Activated CD4-positive, alpha-beta T cell treated with anti-CD3 and anti-CD28 coated beads, Interleukin-10, Interleukin-2, amounts not matched to agents 100 ng/mL and 50 ng/mL, durations not matched to agents 16 hours and 8 hours (primary cell): Measurements from ENCODE around the gene WDFY2.
A peak's percentile ranks its signal among the peaks of the same experiment; 100 is the strongest.

ENCODE experiments used
- DNase-seq: peaks from one replicate; pipeline ENCODE4 v3.0.0-alpha.2; 2020

The WDFY2 gene

GRCh38 chr13:51717786-51718398 is 133.6 kb downstream of the WDFY2 start:
- no peak for DNase-seq

GRCh38 chr13:51719394-51719793 is 135.1 kb downstream of the WDFY2 start:
- DNase-seq: no peak

DNA sequence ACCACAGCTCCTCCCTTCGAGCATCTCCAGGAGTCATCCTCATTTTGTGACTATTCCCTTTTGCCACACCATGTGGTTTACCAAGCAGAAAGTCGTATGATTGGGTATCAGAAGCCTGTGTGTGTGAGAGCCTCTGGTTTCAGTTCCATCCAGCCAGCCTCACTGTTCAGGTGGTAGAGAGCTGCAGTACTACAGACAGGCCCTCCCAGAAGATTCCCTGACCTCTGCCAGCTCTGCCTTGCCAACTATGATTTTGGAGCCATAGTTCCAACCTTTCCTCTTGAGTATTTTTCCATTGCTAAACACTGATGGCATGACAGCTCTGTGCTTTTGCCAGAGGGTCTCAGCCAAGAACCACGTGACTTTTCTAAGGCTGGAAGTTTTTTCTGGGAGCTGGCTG is 137.2 kb downstream of the WDFY2 start:
- no peak for DNase-seq

- DNase-seq: no peak
Observed at GRCh38 chr13:51723529-51723928, 139.3 kb downstream of the WDFY2 start.

GRCh38 chr13:51724721-51725120 is 140.5 kb downstream of the WDFY2 start:
- no peak for DNase-seq

DNA sequence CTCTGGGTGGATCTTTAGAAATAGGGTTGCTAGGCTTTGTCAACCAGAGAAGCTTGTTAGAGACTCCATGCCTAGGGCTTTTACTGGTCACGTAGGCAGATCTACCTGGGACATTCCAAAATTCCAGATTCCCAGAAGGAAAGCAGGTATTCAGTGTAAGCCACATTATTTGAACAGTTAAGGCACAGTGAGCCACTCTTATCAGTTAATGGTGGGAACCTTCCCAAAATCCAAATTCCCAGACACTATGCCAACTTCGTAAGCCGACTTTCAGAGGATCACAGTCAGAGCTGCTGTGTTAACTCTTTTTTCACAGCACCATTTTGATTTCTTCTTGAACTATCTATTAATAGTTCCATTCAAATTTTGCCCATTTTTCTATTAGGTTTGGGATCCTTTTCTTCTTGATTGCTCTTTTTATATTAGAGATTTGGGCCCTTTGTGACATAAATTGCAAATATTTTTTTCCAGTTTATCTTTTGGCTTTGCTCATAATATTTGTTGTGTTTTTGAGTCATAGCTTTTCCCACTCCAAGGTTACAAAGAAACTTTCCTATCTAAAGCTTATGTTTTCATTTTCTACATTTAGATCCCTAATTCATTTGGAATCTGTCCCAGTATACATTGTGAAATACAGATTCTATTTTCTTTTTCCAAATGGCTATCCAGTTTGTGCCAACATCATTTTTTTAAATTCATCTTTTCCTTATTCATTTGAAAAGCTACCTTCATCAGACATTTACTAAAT is 142.4 kb downstream of the WDFY2 start:
- DNase-seq: no peak

DNA sequence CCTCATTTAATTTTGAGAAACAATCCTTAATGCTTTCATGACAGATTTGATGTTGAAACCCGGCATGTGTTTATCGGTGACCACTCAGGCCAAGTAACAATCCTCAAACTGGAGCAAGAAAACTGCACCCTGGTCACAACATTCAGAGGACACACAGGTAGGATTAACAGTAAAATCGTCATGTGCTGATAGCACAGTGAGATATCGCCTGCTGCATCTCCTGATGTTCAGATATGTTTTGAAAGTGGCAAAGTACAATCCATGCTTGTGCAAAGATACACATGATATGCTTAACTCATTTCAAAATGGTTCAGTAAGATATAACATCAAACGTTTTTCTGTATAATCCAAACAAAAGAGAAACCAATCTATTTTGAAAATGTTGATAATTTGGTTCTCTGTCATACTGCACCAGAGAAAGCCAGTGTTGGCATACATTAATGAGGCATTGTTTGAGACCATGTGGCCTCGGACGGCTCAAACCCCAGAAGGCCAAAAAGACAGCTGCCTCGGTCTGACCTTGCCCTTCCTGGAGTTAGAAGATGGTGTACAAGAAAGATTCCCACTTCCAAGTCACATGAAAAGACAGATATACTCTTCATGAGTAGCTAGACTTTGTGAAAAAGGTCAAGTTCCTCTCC is 143.5 kb downstream of the WDFY2 start:
- no peak for DNase-seq

DNA sequence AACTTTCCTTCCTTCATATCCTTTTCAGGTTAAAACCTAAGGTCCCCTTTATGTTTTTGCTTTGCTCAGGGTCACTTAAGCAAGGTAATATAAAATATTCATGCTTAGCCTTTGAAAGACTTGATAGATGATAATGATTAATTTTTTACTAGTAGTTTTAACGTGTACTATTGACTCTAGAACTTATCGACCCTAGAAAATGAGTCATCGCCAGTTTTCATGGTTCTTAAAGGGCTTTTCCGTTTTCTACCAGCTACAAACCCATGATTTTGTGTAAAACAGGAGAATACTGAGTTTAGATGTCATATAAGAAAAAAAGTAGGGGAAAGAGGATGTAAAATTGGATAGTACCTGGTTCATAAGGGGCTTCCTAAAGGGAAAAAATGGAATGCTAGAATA is 144.0 kb downstream of the WDFY2 start:
- DNase-seq: peak; percentile 53

DNA sequence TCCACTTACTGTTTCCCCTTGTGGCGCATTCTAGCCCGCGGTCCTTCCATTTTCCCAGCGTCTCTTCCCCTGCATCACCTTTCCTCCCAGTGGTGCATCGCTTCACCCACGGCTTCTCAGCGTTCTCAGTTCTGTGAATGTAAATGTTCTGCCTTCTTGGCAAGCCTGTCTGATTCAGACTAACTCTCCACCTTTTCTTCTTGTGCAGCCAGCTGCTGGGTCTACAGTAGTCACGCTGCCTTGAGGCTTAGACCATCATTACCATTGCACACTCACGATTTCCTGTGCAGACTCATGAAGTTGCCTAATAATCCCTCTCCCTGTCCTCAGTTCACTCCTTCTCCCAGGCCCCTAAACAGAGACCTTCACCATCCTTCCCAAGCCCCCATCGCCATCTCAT is 144.7 kb downstream of the WDFY2 start:
- DNase-seq: peak; percentile 53

- peak; percentile 75 for DNase-seq
Observed at GRCh38 chr13:51729866-51730553, 145.7 kb downstream of the WDFY2 start.

DNA sequence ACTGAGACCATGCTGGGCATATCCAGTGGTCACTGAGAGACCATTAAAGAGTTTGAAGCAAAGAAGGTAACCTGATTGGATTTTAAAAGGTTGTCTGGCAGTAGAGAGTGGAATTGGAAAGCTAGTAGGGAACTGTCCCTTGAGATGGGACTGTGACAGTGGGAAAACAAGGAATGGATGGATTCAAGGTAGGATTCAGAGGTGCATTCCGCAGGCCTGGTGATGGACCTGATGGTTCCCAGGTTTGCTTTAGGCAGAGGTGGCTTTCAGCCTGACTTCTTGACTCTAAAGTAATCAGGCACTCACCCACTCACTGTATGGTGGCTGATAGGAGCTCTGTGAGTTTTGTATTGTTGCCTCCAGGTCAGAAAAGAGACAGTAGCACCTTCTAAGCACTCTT is 146.7 kb downstream of the WDFY2 start:
- DNase-seq: no peak

GRCh38 chr13:51731759-51732158 is 147.5 kb downstream of the WDFY2 start:
- DNase-seq: no peak

- no peak for DNase-seq
Observed at GRCh38 chr13:51733374-51734298, 149.4 kb downstream of the WDFY2 start.

DNA sequence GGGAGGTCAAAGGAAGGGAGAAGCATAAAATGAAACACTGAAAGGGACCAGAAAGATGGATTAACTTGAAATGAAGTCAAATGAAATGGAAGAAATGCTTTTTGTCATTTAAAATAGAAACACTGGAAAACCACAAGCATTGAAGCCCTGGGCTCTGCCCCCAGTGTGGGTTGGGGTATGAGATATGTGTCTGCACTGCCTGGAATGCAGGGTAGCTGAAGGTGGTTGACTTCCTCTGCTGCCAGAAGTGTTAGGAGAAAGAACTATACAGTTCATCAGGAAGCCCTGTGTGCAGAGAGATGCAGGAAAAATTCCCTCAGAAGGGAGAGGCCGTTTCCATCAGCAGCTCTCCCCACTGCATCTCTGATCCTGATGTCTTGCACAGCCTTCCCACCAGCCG is 150.5 kb downstream of the WDFY2 start:
- DNase-seq: no peak

GRCh38 chr13:51737609-51738008 is 153.3 kb downstream of the WDFY2 start:
- peak; percentile 32 for DNase-seq

DNA sequence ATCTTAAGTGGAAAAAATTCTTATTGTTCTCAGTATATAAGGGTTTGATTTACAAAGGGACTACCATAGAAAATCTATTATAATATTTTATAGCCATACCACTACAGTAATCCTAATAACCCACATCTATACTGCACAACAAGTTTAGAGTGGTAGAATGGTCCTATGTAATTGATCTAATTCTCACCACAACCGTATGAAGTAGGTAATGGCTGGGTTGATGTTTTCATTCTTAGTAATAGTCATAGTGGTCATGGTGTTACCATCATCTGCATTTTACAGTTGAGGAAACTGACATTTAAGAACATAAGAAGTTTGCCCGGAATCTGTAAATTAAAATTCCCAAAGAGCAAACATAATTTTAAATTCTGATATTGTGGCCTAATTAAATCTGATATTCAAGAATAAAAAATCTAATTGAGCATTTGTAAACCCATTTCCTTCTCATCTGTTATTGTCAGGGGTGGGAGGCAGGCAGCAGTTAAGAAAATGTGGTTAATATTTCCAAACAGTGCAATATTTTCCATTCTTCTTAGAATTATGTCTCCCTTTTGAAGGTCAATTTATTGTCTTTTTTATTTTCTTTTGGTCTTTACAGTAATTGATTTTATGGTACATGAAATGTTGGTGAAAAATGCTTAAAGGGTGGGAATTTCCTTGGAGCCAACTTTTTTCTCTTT is 154.1 kb downstream of the WDFY2 start:
- peak; percentile 56 for DNase-seq

DNA sequence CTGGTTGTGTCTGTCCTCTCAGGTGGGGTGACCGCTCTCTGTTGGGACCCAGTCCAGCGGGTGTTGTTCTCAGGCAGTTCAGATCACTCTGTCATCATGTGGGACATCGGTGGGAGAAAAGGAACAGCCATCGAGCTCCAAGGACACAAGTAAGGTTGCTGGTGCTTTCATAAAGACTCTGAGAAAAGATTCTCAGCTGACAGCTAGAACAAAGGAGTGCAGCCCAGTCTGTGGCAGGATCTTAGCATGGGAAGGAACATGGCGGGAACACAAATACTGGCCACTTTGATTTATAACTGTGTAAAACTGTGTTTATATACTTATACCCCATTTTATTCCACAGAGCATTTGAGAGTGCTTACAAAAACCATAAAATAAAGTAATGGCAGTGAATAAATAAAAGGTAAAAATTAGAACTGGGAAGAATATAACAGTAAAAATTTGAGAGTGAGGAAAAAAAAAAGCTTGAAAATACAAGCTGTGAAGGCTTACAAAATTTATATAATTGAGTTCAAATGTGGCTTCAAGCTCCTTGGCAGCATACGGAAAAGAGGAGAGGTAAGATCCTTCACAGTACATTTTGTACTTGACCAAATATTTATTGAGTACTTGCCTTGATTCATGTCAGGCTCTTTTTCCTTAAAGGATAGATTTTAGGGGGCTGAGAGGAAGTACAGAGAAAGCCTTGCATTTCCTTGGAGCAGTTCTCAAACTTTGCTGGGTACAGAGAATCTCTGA is 154.9 kb downstream of the WDFY2 start:
- no peak for DNase-seq

DNA sequence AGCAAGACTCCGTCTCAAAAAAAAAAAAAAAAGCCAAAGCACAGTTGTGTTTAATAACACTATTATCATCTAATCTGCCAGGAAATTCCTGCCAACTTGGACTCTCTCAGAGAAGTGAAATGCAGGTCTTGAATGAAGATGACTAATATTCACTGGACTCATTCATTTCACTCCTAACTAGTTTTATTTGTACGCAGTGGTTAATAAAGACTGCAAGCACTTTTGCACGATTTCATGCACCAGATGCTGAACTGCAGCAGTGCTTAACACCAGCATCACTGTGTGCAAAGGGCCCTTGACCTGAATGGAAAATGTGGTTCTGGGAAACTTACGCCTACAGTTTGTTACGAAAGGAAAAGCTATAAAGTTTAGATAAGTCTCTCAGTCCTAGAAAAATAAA is 156.4 kb downstream of the WDFY2 start:
- DNase-seq: peak; percentile 27

GRCh38 chr13:51742031-51742430 is 157.8 kb downstream of the WDFY2 start:
- DNase-seq: no peak

GRCh38 chr13:51742611-51743010 is 158.3 kb downstream of the WDFY2 start:
- DNase-seq: no peak

GRCh38 chr13:51745243-51745642 is 161.0 kb downstream of the WDFY2 start:
- DNase-seq: no peak
